A549 (cell line): ENCODE measurements around the gene IGF2. TPM values are rescaled to one million over a fixed set of nuclear protein-coding genes. Genes with fewer than 3 reads are reported as not detected.

ENCODE experiments used
- ATAC-seq, 2 experiments: fragments of 200-7000 bp in 1 of 2; fragments of >200 bp in 1 of 2; cut with Nextera tagmentation in 1 of 2; cut with Tn5 transposase in 1 of 2; 3 replicates each; pipeline versions ENCODE4 v1.8.0 to v1.9.1; 2018 to 2020; ENCODE audit warnings: mild to moderate bottlenecking in 1 of 2, moderate library complexity in 1 of 2
- CTCF ChIA-PET: fragments of 300-600 bp; sonication (Branson Sonifier 250); formaldehyde crosslinking; extraction: SDS; loops from one replicate; lab custom pipeline; 2021; ENCODE audit warnings: antibody characterized with exemption, inconsistent platforms; lab: Yijun Ruan, JAX
- POLR2A ChIA-PET: fragments of 350-600 bp; formaldehyde crosslinking; extraction: SDS; loops from one replicate; lab custom pipeline; 2021; ENCODE audit warnings: antibody characterized with exemption, inconsistent platforms; lab: Yijun Ruan, JAX
- DNase-seq, 2 experiments: peaks; one replicate each; pipeline versions ENCODE4 v3.0.0 to v3.0.0-alpha.2; 2011 to 2016; ENCODE audit warnings: low read depth in 1 of 2, low spot score in 1 of 2
- FAIRE-seq: peaks from 2 replicates; lab custom pipeline; 2011; peaks lifted over from hg19 to GRCh38; lab: Jason Lieb, UNC
- H3K27ac ChIP-seq, 2 experiments: fragments of >200 bp; sonication (Bioruptor Twin); formaldehyde crosslinking; 3 replicates each; pipeline ENCODE4 v1.5.1; 2016 to 2017
- H3K4me1 ChIP-seq: fragments of >200 bp; sonication (Bioruptor Twin); formaldehyde crosslinking; 3 replicates; pipeline ENCODE4 v1.6.1; 2016
- H3K4me2 ChIP-seq: fragments of >200 bp; sonication (Bioruptor Twin); formaldehyde crosslinking; 3 replicates; pipeline ENCODE4 v1.6.1; 2016
- H3K4me3 ChIP-seq: fragments of >200 bp; sonication (Bioruptor Twin); formaldehyde crosslinking; 3 replicates; pipeline ENCODE4 v1.5.1; 2016
- H3K9me3 ChIP-seq: fragments of >200 bp; sonication (Bioruptor Twin); formaldehyde crosslinking; 3 replicates; pipeline ENCODE4 v1.6.1; 2016
- ATOH8 ChIP-seq: fragments of 250-450 bp; sonication (Bioruptor Pico); IDR thresholded peaks from 2 replicates; pipeline ENCODE4 v1.5.0; 2020; ENCODE audit warnings: low read depth, mild to moderate bottlenecking, moderate library complexity
- CEBPB ChIP-seq, 2 experiments: fragments of >200 bp in 1 of 2; sonication (Bioruptor Twin) in 1 of 2; formaldehyde crosslinking in 1 of 2; IDR thresholded peaks; 2 replicates each; pipeline ENCODE4 v1.6.1; 2012 to 2016
- CHD4 ChIP-seq: fragments of 200-600 bp; sonication (generic); IDR thresholded peaks from 2 replicates; pipeline ENCODE4 v1.6.1; 2016; ENCODE audit warnings: antibody characterized with exemption, mild to moderate bottlenecking, borderline replicate concordance
- CTCF ChIP-seq: fragments of >200 bp; sonication (Bioruptor Twin); formaldehyde crosslinking; IDR thresholded peaks from 3 replicates; pipeline ENCODE4 v1.5.1; 2016
- E2F6 ChIP-seq: IDR thresholded peaks from 2 replicates; pipeline ENCODE4 v1.6.1; 2012; ENCODE audit warnings: low read depth, borderline replicate concordance
- EHF ChIP-seq: fragments of 250-450 bp; sonication (Bioruptor Pico); IDR thresholded peaks from 2 replicates; pipeline ENCODE4 v1.5.0; 2020; ENCODE audit warnings: mild to moderate bottlenecking
- EP300 ChIP-seq, 2 experiments: fragments of >200 bp; sonication (Bioruptor Twin); formaldehyde crosslinking; IDR thresholded peaks; 2 replicates in 1 of 2; 3 replicates in 1 of 2; pipeline ENCODE4 v1.6.1; 2016 to 2017
- GATA3 ChIP-seq: IDR thresholded peaks from 2 replicates; pipeline ENCODE4 v1.6.1; 2012; ENCODE audit warnings: borderline replicate concordance
- HDAC2 ChIP-seq: fragments of 200-600 bp; sonication (generic); IDR thresholded peaks from 2 replicates; pipeline ENCODE4 v1.6.1; 2016
- KDM1A ChIP-seq: fragments of 200-600 bp; sonication (generic); IDR thresholded peaks from 2 replicates; pipeline ENCODE4 v1.6.1; 2016; ENCODE audit warnings: low read depth, mild to moderate bottlenecking
- NPAS2 ChIP-seq: fragments of 250-450 bp; sonication (Bioruptor Pico); IDR thresholded peaks from 2 replicates; pipeline ENCODE4 v1.8.0; 2022; ENCODE audit warnings: mild to moderate bottlenecking, moderate library complexity, borderline replicate concordance
- RAD21 ChIP-seq, 2 experiments: fragments of >200 bp in 1 of 2; sonication (Bioruptor Twin) in 1 of 2; formaldehyde crosslinking in 1 of 2; IDR thresholded peaks in 1 of 2; conservative IDR thresholded peaks in 1 of 2; 2 replicates in 1 of 2; 3 replicates in 1 of 2; pipeline ENCODE4 v1.6.1; 2012 to 2018; ENCODE audit warnings: inconsistent platforms in 1 of 2
- RCOR1 ChIP-seq: fragments of 150-350 bp; IDR thresholded peaks from 2 replicates; pipeline ENCODE4 v1.6.1; 2014; ENCODE audit warnings: antibody characterized with exemption, low read length, low read depth
- USF2 ChIP-seq: fragments of 450-650 bp; IDR thresholded peaks from 2 replicates; pipeline ENCODE4 v1.6.1; 2014; ENCODE audit warnings: antibody characterized with exemption
- WGBS: methylation state at CpG from one replicate; pipeline ENCODE4 v1.1.6; 2017; ENCODE audit errors: missing lambda C conversion rate; 5-methylcytosine and 5-hydroxymethylcytosine counted together
- polyA plus RNA-seq, 4 experiments: library from polyadenylated mRNA; depleted of rRNA in 3 of 4; stranded (reverse); fragments of >200 nt; fragmentation: RNase III in 1 of 4; extraction: RNeasy Plus Mini Kit Qiagen cat#74134 plus additional on column Dnase treatment in 1 of 4; gene quantifications; 2 replicates in 3 of 4; 3 replicates in 1 of 4; pipeline ENCODE4 v1.2.3, GENCODE V29; 2011 to 2017

The IGF2 gene
- polyA plus RNA-seq, 2 of the 4 experiments (the other 2 are of a cell fraction), result 2.0 to 2.9 TPM

- Histone ChIP-seq H3K4me1 (peaks cover 10% of the 10 kb centered on the region; the same call in 2 of the 3 replicates), H3K9me3 (no peaks in the 10 kb centered on the region), H3K27ac (no peak overlapping the region), H3K4me3 (no peak overlapping the region), H3K4me2 (no peak overlapping the region)
- 72% methylated on average over 9 of the region's 11 CpGs for WGBS
- ChIA-PET CTCF (interaction anchor here (0.7 to 2.9 kb wide), 11 partner anchors 10 to 522 kb away, joined by 3 to 18 read pairs (median 4); no protein-coding TSS in a partner anchor), POLR2A (no interaction called here)
- FAIRE-seq (no peak), ATAC-seq (no peak), DNase-seq (no peak)
- no peak for TF ChIP-seq GATA3
Measured at GRCh38 chr11:2174361-2174760, 35.2 kb upstream of the IGF2 start.

GRCh38 chr11:2173761-2174160, 34.6 kb upstream of the IGF2 start:
- TF ChIP-seq CHD4 (no peak), EP300 (IDR thresholded peaks at IDR 0.05) (no peak)
- FAIRE-seq (no peak), ATAC-seq (no peak), DNase-seq (no peak)
- POLR2A ChIA-PET, result no interaction called here
- 54% methylated on average over 7 of the region's 11 CpGs for WGBS
- H3K4me3 ChIP-seq, result no peak overlapping the region
- no peak overlapping the region for H3K27ac ChIP-seq
- no peak overlapping the region for H3K4me2 ChIP-seq
- CTCF ChIA-PET, result interaction anchor here (0.9 to 2.9 kb wide), 10 partner anchors 10 to 521 kb away, joined by 3 to 18 read pairs (median 4); no protein-coding TSS in a partner anchor
- H3K9me3 ChIP-seq, result no peaks in the 10 kb centered on the region
- H3K4me1 ChIP-seq, result peaks cover 4% of the 10 kb centered on the region; the same call in 2 of the 3 replicates

GRCh38 chr11:2173150-2173693, 34.0 kb upstream of the IGF2 start:
- TF ChIP-seq RCOR1 (no peak), EP300 (IDR thresholded peaks at IDR 0.05) (no peak), E2F6 (no peak), CTCF (peak; percentile 37; the same call in 2 of the 3 replicates), KDM1A (no peak)
- Histone ChIP-seq H3K9me3 (no peaks in the 10 kb centered on the region), H3K4me1 (0 out of 3 replicates have a peak, but pooled peaks cover 3% of the 10 kb centered on the region), H3K27ac (no peak overlapping the region), H3K4me3 (no peak overlapping the region), H3K4me2 (no peak overlapping the region)
- WGBS, result 61% methylated on average over 16 of the region's 16 CpGs
- POLR2A ChIA-PET, result no interaction called here
- FAIRE-seq, result no peak
- ATAC-seq, result peak in 1 of 2 experiments; percentile 68; a peak in 3 of 6 replicates
- CTCF ChIA-PET, result interaction anchor here (0.9 to 18.0 kb wide), 9 partner anchors 9 to 521 kb away, joined by 3 to 276 read pairs (median 4); no protein-coding TSS in a partner anchor
- no peak for DNase-seq

- 79% methylated on average over 5 of the region's 12 CpGs for WGBS
- Histone ChIP-seq H3K27ac (no peak overlapping the region), H3K4me2 (no peak overlapping the region), H3K4me3 (no peak overlapping the region), H3K9me3 (no peaks in the 10 kb centered on the region), H3K4me1 (0 out of 3 replicates have a peak, but pooled peaks cover 3% of the 10 kb centered on the region)
- POLR2A ChIA-PET, result no interaction called here
- FAIRE-seq (no peak), ATAC-seq (no peak), DNase-seq (no peak)
- TF ChIP-seq GATA3, result no peak
- TF ChIP-seq EHF, result no peak
- TF ChIP-seq NPAS2 (CRISPR knock-in tag), result no peak
- no peak for TF ChIP-seq CEBPB (IDR thresholded peaks at IDR 0.05)
- no peak for TF ChIP-seq ATOH8 (CRISPR knock-in tag)
- TF ChIP-seq RAD21 (conservative IDR thresholded peaks at IDR 0.05 in 1 of 2, IDR thresholded peaks at IDR 0.05 in 1 of 2), result no peak
- no peak for TF ChIP-seq USF2
- TF ChIP-seq HDAC2, result no peak
- CTCF ChIA-PET, result interaction anchor here (1.8 to 18.0 kb wide), 3 partner anchors 9 to 248 kb away, joined by 4 to 276 read pairs (median 18); no protein-coding TSS in a partner anchor
Measured at GRCh38 chr11:2172676-2173075, 33.5 kb upstream of the IGF2 start.
